Stimulated activated memory B cell treated with anti-CD40 and anti-IgM and Interleukin-4, amounts not matched to agents 10 μg/mL and 1 μg/mL and 100 μg/mL, for 72 hours (primary cell): Measurements from ENCODE around the gene MOK.

Source experiments
- ATAC-seq: fragments of 150-1000 bp; cut with Tn5 transposase; 2 replicates; pipeline ENCODE4 v1.10.0; 2021
- H3K27ac Mint-ChIP-seq: one replicate; pipeline ENCODE4 v1.8.0; 2022; ENCODE audit warnings: mild to moderate bottlenecking, mixed read lengths
- H3K27me3 Mint-ChIP-seq: one replicate; pipeline ENCODE4 v1.8.0; 2022; ENCODE audit warnings: mixed read lengths
- H3K36me3 Mint-ChIP-seq: one replicate; pipeline ENCODE4 v1.8.0; 2022; ENCODE audit warnings: mixed read lengths
- H3K4me1 Mint-ChIP-seq: one replicate; pipeline ENCODE4 v1.8.0; 2022; ENCODE audit warnings: mixed read lengths
- H3K4me3 Mint-ChIP-seq: one replicate; pipeline ENCODE4 v1.8.0; 2022; ENCODE audit warnings: mild to moderate bottlenecking, moderate library complexity, mixed read lengths
- H3K9me3 Mint-ChIP-seq: one replicate; pipeline ENCODE4 v1.8.0; 2022; ENCODE audit warnings: mixed read lengths

Gene MOK

DNA sequence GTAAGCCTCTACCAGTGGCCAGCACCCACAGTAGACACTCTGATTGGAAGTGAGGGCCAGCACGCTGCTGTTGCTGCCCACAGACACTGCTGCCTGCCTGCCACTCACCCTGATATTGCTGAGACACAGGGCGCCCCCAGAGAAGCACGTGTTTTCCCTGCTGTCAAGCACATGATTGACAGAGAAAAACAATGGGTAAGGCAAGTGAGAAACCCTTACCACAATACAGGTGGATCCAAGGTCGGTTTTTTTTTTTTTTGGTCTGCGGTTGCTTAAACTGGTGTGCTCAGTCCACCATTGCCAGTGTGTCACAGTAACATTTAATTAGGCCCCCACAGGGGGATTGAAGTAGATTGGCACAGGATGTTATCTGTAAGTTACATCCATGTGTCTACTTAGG lies 99.4 kb downstream of the MOK start:
- Mint-ChIP-seq H3K27me3 (no peaks in the 10 kb centered on the region), H3K36me3 (peaks cover 67% of the 10 kb centered on the region), H3K27ac (no peak overlapping the region), H3K9me3 (no peaks in the 10 kb centered on the region), H3K4me3 (no peak overlapping the region), H3K4me1 (peaks cover 27% of the 10 kb centered on the region)
- no peak for ATAC-seq

DNA sequence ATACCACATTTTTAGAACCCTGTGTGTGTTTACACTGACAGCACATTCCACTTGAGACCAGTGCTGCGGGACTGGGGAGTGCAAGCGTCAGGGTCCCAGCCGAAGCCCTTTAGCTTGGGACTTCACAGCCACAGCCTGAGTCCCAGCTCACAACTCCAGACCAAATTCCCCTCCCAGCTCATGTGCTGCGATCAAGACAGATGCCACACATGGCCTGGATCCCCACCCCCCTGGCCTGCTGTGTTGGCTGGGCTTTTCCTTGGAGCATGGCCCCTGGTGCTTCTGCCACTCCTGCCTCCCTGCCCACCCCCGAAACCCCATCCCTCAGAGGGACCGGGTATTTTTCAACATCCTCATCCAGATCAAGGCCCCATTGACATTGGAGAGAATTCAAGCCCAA lies 101.6 kb downstream of the MOK start:
- Mint-ChIP-seq H3K27ac (no peak overlapping the region), H3K4me1 (peaks cover 37% of the 10 kb centered on the region), H3K27me3 (no peaks in the 10 kb centered on the region), H3K4me3 (no peak overlapping the region), H3K36me3 (peaks cover 68% of the 10 kb centered on the region), H3K9me3 (no peaks in the 10 kb centered on the region)
- ATAC-seq, result no peak

DNA sequence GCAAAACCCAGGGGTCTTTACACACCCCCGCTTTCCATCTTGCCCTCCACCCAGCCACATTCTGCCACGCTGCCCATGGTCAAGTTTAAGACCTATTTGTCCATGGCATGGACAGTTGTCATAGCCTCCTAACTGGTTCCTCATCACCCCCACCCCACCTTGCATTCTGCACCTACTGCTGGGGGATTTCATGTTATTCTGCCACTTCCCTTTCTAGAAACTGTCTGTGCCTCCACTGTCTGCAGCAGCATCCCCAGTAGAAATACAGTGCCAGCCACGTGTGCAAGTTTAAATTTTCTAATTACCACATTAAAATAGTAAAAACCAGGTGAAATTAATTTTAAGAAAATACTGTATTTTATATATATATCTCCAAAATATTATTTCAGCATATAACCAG lies 102.0 kb downstream of the MOK start:
- no peaks in the 10 kb centered on the region for H3K27me3 Mint-ChIP-seq

DNA sequence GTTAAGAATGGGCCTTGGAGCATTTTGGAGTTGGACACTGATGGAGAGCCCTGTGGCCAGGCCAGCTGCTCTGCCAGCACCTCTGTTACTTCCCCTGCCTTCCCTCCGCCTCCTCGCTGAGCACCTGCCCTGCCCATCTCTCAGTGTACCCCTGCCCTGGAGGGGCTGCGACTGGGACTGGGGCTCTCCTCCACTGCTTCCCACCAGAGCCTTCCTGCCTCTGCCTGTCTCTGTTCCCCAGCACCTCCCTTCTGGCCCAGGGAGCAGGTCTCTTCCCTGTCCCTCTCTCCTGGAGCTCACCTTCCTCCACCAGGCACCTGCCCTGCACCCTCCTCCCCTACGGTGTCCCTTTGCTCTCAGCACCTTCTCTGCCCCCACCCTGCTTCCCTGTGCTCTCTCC lies 103.2 kb downstream of the MOK start:
- H3K36me3 Mint-ChIP-seq, result peaks cover 68% of the 10 kb centered on the region
- no peaks in the 10 kb centered on the region for H3K27me3 Mint-ChIP-seq
- H3K4me3 Mint-ChIP-seq, result no peak overlapping the region
- ATAC-seq, result no peak
- H3K9me3 Mint-ChIP-seq, result no peaks in the 10 kb centered on the region
- peaks cover 37% of the 10 kb centered on the region for H3K4me1 Mint-ChIP-seq
- H3K27ac Mint-ChIP-seq, result peak overlapping the region; percentile 54

More for the DNA sequence above, 102.0 kb downstream of the MOK start:
- no peaks in the 10 kb centered on the region for H3K9me3 Mint-ChIP-seq
- H3K27ac Mint-ChIP-seq, result no peak overlapping the region
- peaks cover 37% of the 10 kb centered on the region for H3K4me1 Mint-ChIP-seq
- no peak overlapping the region for H3K4me3 Mint-ChIP-seq
- peaks cover 69% of the 10 kb centered on the region for H3K36me3 Mint-ChIP-seq
- ATAC-seq, result no peak

DNA sequence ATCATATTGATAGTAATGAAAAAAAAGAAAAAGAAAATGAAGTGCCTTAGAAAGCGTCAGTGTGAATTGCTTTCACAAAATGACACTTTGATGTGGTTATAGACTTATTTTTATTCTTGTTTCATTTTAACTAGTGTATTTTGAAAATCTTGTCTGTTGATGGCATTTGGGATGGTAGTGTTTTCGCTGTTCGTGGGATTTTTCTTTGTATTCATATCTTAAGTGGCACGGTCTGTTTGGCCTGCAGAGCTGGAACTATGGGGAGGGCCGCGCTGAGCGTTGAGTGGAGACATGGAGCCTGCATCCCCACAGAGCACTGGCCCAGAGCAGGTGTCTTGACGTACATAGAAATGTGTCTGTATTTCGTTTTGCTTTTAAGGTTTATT lies 103.6 kb downstream of the MOK start:
- peaks cover 66% of the 10 kb centered on the region for H3K36me3 Mint-ChIP-seq
- H3K4me1 Mint-ChIP-seq, result peaks cover 37% of the 10 kb centered on the region
- no peaks in the 10 kb centered on the region for H3K27me3 Mint-ChIP-seq
- no peak for ATAC-seq
- no peak overlapping the region for H3K4me3 Mint-ChIP-seq
- H3K9me3 Mint-ChIP-seq, result no peaks in the 10 kb centered on the region
- H3K27ac Mint-ChIP-seq, result peak overlapping the region; percentile 54

DNA sequence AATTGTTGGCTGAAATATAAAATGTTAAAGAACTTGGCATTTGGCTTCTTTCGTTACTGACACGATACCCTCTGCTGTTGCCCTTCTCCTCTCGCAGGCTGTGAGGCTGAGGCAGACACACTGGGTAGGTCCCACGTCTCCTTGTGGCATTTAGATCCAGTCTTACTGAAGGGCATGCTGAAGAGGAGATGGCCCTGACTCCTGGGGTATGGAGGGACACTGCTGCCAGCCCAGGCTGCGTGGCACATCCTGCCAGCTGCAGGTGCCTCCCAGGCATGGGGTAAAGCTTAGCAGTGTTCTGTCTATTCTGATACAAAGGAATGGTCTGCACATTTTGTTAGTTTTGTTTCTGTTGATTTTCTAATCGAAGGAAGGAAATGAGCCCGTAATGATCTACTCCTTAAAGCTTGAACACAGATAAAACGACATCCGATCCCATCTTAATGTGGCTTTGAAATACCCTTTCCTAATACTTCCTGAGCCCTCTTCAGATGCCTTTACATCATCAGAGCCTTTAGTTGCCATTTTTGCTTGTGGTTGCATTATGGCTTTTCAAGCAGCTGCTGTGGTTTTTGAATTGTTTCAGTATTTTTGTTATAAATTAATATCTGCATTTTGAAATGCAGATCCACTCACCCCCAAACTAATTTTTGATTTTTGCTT lies 104.1 kb downstream of the MOK start:
- peaks cover 37% of the 10 kb centered on the region for H3K4me1 Mint-ChIP-seq
- no peaks in the 10 kb centered on the region for H3K27me3 Mint-ChIP-seq
- peak overlapping the region; percentile 54 for H3K27ac Mint-ChIP-seq
- no peaks in the 10 kb centered on the region for H3K9me3 Mint-ChIP-seq
- no peak overlapping the region for H3K4me3 Mint-ChIP-seq
- ATAC-seq, result no peak
- H3K36me3 Mint-ChIP-seq, result peaks cover 66% of the 10 kb centered on the region

DNA sequence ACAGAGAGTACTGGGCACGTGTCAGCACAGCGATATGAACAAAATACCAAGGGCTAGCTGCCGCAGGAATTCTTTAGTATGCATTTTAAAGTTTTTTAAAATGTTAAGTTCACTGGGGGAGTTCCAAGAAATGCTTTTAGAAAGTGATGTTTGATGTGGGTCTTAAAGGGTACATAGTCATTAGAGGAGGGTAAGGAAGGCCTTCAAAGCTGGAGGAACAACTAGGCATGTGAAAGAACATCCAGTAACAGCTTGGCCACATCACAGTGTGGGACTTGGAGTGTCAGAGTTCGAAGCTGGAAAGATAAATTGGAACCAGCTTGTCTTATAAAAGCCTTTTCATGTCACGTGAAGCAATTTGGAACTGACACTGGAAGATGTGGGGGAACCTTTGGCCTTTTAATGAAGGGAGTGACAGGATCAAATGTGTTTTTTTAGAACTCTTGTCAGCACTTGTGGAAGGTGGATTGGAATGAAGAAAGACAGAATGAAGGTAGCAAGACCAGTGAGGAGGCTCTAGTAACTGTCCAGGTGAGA lies 107.6 kb downstream of the MOK start:
- H3K36me3 Mint-ChIP-seq, result peaks cover 52% of the 10 kb centered on the region
- H3K4me3 Mint-ChIP-seq, result no peak overlapping the region
- no peaks in the 10 kb centered on the region for H3K27me3 Mint-ChIP-seq
- H3K9me3 Mint-ChIP-seq, result no peaks in the 10 kb centered on the region
- H3K4me1 Mint-ChIP-seq, result peaks cover 56% of the 10 kb centered on the region
- H3K27ac Mint-ChIP-seq, result no peak overlapping the region
- ATAC-seq, result no peak

DNA sequence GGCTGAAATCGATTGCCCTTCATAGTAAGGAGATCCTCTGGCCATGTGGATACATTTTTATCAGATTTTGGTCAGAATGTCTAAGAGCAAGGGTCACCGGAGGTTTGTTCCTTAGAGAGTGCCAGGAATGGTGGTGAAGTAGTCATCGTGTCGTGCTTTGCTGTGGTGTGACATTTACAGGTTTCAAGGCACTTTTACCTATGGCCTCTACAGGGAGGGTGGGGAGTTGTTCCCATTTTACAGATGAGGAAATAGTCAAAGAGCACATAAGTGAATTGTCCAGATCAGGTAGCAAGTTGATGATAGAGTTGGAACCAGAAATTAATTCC lies 108.1 kb downstream of the MOK start:
- H3K36me3 Mint-ChIP-seq, result peaks cover 52% of the 10 kb centered on the region
- H3K4me1 Mint-ChIP-seq, result peaks cover 53% of the 10 kb centered on the region
- H3K27me3 Mint-ChIP-seq, result no peaks in the 10 kb centered on the region
- ATAC-seq, result no peak
- H3K27ac Mint-ChIP-seq, result no peak overlapping the region
- no peak overlapping the region for H3K4me3 Mint-ChIP-seq
- no peaks in the 10 kb centered on the region for H3K9me3 Mint-ChIP-seq

DNA sequence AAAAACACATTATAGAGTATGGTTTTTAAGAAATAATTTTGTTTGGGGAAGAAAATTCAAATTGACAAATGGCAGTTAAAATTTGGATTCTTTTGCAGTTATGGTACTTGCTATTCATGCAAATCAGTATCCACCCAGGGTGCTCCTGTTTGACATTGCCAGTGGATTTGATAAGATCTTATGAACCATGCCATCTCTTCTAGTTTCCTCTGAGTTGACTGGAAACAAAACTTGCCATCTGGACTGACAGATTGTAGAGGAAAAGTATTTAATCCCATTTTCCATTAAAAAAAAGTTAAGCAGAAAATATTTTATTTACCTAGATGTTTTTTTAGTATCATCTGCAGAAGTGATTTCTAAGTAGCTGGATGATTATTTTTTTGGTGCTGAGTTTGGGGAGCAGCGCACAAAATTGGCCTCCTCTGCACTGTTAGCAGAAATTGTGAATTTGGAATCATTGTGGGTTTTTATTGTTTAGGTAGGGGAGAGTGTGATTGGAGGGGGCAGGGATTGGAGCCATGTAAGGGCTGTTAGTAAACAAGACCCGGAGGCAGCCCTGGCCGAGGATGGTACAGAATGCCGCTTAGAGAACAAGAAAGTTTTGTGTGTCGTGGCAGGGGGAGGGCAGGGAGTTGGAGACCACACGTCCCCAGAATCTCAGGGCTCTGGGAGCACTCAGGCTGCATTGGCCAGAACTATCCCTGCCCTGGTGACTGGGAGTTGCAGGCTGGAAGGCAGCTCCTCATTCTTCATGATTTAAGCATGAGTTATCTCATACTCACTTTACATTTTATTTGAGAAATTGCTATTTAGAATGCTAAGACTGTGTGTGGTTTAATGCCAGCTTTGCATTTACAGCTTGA lies 108.7 kb downstream of the MOK start:
- Mint-ChIP-seq H3K4me1 (peaks cover 53% of the 10 kb centered on the region), H3K27ac (no peak overlapping the region), H3K27me3 (no peaks in the 10 kb centered on the region), H3K36me3 (peaks cover 48% of the 10 kb centered on the region), H3K4me3 (no peak overlapping the region), H3K9me3 (no peaks in the 10 kb centered on the region)
- ATAC-seq, result no peak

DNA sequence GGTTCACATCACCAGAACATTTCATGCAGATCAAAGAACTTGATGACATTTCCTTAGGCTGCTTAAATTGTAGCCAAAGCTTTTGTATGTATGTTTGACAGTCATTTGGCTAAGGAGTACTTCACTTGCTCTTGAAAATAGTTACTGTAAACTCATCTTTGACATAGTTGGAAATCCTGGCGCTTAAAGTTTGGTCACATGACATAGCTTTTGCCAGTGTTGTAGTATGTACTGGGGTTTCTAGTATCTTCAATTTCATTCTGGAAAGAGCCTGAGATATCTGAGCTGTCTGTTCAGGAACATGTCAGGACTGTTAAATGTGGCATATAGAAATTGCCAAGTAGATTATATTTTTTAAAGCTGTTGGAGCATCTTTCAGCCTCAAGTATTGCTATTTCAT lies 109.5 kb downstream of the MOK start:
- H3K36me3 Mint-ChIP-seq, result peaks cover 40% of the 10 kb centered on the region
- no peak for ATAC-seq
- H3K27me3 Mint-ChIP-seq, result no peaks in the 10 kb centered on the region
- H3K4me1 Mint-ChIP-seq, result peaks cover 53% of the 10 kb centered on the region
- no peak overlapping the region for H3K4me3 Mint-ChIP-seq
- H3K27ac Mint-ChIP-seq, result no peak overlapping the region
- no peaks in the 10 kb centered on the region for H3K9me3 Mint-ChIP-seq

DNA sequence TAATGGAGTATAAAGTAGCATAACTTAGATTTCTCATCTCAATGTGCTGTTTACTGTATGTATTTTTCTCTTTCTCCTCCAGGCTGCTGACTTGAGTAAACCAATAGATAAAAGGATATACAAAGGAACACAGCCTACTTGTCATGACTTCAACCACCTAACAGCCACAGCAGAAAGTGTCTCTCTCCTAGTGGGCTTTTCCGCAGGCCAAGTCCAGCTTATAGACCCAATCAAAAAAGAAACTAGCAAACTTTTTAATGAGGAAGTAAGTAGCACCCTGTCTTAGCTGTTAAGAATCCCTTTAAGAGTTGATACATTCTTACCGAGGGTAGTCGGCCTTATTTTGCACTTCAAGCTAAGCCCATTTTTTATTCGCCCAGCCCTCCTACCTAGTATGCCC lies 110.1 kb downstream of the MOK start:
- peak overlapping the region; percentile 37 for H3K27ac Mint-ChIP-seq
- H3K4me3 Mint-ChIP-seq, result no peak overlapping the region
- no peaks in the 10 kb centered on the region for H3K27me3 Mint-ChIP-seq
- peaks cover 39% of the 10 kb centered on the region for H3K36me3 Mint-ChIP-seq
- H3K9me3 Mint-ChIP-seq, result no peaks in the 10 kb centered on the region
- H3K4me1 Mint-ChIP-seq, result peaks cover 52% of the 10 kb centered on the region
- no peak for ATAC-seq

DNA sequence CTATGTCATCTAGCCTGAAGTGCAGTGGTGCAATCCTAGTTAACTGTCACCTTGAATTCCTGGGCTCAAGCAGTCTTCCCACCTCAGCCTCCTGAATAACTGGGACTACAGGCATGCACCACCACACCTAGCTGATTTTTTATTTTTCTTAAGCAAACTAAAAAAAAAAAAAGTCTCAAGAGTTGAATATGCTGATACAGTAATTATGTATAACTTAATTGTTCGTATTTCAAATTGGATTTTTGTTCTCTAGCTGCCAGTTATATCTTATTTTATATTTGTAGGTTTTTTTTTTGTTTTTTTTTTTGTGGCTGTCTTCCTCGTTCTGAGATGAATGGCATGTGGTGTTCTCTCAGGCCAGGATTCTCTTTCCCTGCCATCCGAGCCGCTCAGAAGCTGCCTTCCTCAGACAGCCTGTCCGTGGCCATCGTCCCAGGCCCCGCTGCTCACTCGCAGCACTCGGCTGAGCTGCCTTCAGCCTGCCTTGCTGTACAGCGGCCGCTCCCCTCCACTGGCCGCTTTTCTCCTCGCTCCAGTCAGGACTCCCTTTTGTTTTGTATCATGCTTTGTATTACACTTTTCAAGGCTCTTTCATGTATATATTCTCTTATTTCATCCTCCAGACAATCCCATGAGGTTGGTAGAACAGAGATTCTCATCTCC lies 112.0 kb downstream of the MOK start:
- ATAC-seq, result no peak
- Mint-ChIP-seq H3K4me1 (peaks cover 52% of the 10 kb centered on the region), H3K9me3 (no peaks in the 10 kb centered on the region), H3K4me3 (no peak overlapping the region), H3K27me3 (no peaks in the 10 kb centered on the region), H3K36me3 (peaks cover 22% of the 10 kb centered on the region), H3K27ac (no peak overlapping the region)

DNA sequence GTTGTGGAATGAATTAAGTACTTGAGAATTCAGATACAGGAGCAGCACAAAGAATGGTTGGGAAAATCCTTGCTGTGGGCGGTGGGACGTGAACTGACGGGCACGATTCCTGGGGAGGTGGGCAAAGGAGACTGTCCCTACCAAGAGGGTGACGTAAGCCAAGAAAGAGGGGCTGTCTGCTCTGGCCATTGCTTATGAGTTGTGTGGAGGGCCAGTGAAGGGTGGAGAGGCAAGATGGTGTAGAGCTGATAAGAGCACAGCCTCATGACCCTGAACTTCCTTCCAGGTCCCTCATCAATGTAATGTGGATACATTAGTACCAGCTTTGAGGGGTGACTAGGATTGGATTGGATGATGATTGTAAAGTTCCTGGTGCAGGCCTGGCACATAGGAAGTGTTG lies 115.1 kb downstream of the MOK start:
- H3K27me3 Mint-ChIP-seq, result no peaks in the 10 kb centered on the region
- H3K4me3 Mint-ChIP-seq, result no peak overlapping the region
- H3K36me3 Mint-ChIP-seq, result no peaks in the 10 kb centered on the region
- H3K4me1 Mint-ChIP-seq, result peaks cover 69% of the 10 kb centered on the region
- H3K9me3 Mint-ChIP-seq, result no peaks in the 10 kb centered on the region
- no peak for ATAC-seq
- no peak overlapping the region for H3K27ac Mint-ChIP-seq

DNA sequence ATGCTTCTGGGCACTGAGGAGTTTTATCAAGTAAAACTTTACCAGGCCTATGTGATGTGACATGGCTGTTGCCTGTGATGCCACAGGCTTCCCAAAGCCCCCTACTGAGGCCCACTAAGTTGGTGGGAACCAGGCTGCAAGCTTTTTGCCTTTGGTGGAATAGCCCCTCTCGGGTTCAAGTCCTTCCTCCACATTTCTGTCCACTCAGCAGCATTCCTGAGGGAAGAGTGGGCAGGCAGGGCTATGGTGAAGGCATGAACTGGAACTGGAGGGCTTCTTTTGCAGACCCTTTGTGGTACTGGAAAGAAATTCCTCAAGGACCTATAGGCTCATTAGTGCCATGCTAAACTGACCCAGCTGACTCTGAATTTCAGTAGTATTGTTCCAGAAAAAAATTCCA lies 116.8 kb downstream of the MOK start:
- peaks cover 69% of the 10 kb centered on the region for H3K4me1 Mint-ChIP-seq
- peaks cover 4% of the 10 kb centered on the region for H3K36me3 Mint-ChIP-seq
- ATAC-seq, result no peak
- H3K4me3 Mint-ChIP-seq, result no peak overlapping the region
- no peaks in the 10 kb centered on the region for H3K27me3 Mint-ChIP-seq
- H3K9me3 Mint-ChIP-seq, result no peaks in the 10 kb centered on the region
- no peak overlapping the region for H3K27ac Mint-ChIP-seq

DNA sequence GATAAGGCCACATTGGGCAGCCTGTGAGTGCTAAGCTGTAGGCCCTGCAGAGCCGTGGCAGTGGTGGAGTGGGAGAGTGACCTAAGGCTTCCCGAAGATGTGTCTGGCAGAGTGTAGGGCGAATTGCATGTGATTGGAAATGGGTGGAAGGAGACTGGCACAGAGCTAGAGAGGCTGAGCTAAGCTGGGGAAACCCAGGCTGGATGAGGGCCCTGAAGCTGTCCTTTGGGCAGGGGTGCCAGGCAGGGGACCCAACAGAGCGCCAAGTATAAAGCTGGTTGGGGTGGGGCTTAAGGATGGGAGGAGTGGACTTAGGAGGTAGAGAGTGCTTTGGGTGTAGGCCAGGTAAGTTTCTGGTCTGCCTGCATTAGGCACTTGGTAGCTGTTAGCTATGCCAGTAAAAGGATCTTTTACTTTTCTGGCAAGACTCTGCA lies 117.4 kb downstream of the MOK start:
- Mint-ChIP-seq H3K27ac (no peak overlapping the region), H3K36me3 (peaks cover 6% of the 10 kb centered on the region), H3K4me3 (no peak overlapping the region), H3K27me3 (no peaks in the 10 kb centered on the region), H3K4me1 (peaks cover 67% of the 10 kb centered on the region), H3K9me3 (no peaks in the 10 kb centered on the region)
- ATAC-seq, result no peak
